Measurements from ENCODE around the gene KRTAP3-1. TPM values are rescaled to one million over a fixed set of nuclear protein-coding genes. Genes with fewer than 3 reads are reported as not detected.

Gene KRTAP3-1
- total and polyA plus RNA-seq, 10 of the 15 experiments (the other 5 are each of a cell fraction or from before 2014, with no cell fraction given) = not detected

GRCh38 chr17:41009301-41009760 lies 403 bp upstream of the KRTAP3-1 start:
- Histone ChIP-seq H3K79me2 (ENCODE audit: control insufficient read depth, insufficient read depth, low read length) (no peaks in the 10 kb centered on the region), H3K9me3 (replicated peaks; ENCODE audit: control insufficient read depth, insufficient read depth, low read length) (no peaks in the 10 kb centered on the region), H2AFZ (ENCODE audit: control insufficient read depth, low read depth, low read length) (no peak overlapping the region), H3K36me3 (ENCODE audit: control insufficient read depth in 2 of 2, insufficient read depth in 2 of 2, low read length in 1 of 2) (no peaks in the 10 kb centered on the region), H4K20me1 (ENCODE audit: control insufficient read depth, insufficient read depth) (no peaks in the 10 kb centered on the region), H3K27me3 (replicated peaks in 1 of 2; ENCODE audit: control insufficient read depth in 2 of 2, insufficient read depth in 2 of 2, low read length in 1 of 2) (peaks cover 0 to 3% of the 10 kb centered on the region in 2 experiments; a peak in 2 of 4 replicates), H3K4me3 (no peak overlapping the region), H3K9ac (ENCODE audit: control insufficient read depth, insufficient read depth, low read length) (no peak overlapping the region), H3K4me1 (ENCODE audit: control insufficient read depth, insufficient read depth, low read length) (no peaks in the 10 kb centered on the region), H3K27ac (ENCODE audit: control insufficient read depth, insufficient read depth) (no peak overlapping the region), H3K4me2 (ENCODE audit: control insufficient read depth, insufficient read depth) (no peak overlapping the region)
- WGBS (ENCODE audit: insufficient coverage, insufficient replicate concordance, low lambda C conversion rate, missing lambda C conversion rate) = 4% methylated on average over 4 of the region's 4 CpGs
- SMC1A ChIA-PET (ENCODE audit: uncharacterized antibody, unreplicated experiment) = no interaction called here
- no peak for DNase-seq (ENCODE audit: low read depth, low spot score)
- BruUV-seq (replicated peaks) = no TSS peak
- intact Hi-C loops (cut with micrococcal nuclease; ENCODE audit: unreplicated experiment) = no loop called here
- RAD21 ChIA-PET (ENCODE audit: unreplicated experiment) = no interaction called here
- POLR2A ChIA-PET = no interaction called here
- FAIRE-seq = no peak
- no peak for ATAC-seq
- CTCF ChIA-PET = interaction anchor here (0.8 kb wide), 1 partner anchor 45 kb away, joined by 3 read pairs; no protein-coding TSS in a partner anchor
- in situ Hi-C loops (cut with MboI) = no loop called here
- TF ChIP-seq MLLT1 (IDR thresholded peaks at IDR 0.05) (no peak), HDAC2 (IDR thresholded peaks at IDR 0.05) (no peak), SMARCA5 (IDR thresholded peaks at IDR 0.05) (no peak), TCF7 (IDR thresholded peaks at IDR 0.05; ENCODE audit: borderline replicate concordance) (no peak), KAT2A (conservative IDR thresholded peaks at IDR 0.05; ENCODE audit: control insufficient read depth, low read depth, low read length) (no peak), PAX8 (IDR thresholded peaks at IDR 0.05) (no peak), MYC (IDR thresholded peaks at IDR 0.05; ENCODE audit: insufficient read depth, insufficient read length, insufficient replicate concordance, low read length, severe bottlenecking) (no peak)
- TF ChIP-seq, protein P1, sequence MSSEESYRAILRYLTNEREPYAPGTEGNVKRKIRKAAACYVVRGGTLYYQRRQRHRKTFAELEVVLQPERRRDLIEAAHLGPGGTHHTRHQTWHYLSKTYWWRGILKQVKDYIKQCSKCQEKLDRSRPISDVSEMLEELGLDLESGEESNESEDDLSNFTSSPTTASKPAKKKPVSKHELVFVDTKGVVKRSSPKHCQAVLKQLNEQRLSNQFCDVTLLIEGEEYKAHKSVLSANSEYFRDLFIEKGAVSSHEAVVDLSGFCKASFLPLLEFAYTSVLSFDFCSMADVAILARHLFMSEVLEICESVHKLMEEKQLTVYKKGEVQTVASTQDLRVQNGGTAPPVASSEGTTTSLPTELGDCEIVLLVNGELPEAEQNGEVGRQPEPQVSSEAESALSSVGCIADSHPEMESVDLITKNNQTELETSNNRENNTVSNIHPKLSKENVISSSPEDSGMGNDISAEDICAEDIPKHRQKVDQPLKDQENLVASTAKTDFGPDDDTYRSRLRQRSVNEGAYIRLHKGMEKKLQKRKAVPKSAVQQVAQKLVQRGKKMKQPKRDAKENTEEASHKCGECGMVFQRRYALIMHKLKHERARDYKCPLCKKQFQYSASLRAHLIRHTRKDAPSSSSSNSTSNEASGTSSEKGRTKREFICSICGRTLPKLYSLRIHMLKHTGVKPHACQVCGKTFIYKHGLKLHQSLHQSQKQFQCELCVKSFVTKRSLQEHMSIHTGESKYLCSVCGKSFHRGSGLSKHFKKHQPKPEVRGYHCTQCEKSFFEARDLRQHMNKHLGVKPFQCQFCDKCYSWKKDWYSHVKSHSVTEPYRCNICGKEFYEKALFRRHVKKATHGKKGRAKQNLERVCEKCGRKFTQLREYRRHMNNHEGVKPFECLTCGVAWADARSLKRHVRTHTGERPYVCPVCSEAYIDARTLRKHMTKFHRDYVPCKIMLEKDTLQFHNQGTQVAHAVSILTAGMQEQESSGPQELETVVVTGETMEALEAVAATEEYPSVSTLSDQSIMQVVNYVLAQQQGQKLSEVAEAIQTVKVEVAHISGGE (CRISPR knock-in tag; IDR thresholded peaks at IDR 0.05) = no peak
- TF ChIP-seq, protein P2, sequence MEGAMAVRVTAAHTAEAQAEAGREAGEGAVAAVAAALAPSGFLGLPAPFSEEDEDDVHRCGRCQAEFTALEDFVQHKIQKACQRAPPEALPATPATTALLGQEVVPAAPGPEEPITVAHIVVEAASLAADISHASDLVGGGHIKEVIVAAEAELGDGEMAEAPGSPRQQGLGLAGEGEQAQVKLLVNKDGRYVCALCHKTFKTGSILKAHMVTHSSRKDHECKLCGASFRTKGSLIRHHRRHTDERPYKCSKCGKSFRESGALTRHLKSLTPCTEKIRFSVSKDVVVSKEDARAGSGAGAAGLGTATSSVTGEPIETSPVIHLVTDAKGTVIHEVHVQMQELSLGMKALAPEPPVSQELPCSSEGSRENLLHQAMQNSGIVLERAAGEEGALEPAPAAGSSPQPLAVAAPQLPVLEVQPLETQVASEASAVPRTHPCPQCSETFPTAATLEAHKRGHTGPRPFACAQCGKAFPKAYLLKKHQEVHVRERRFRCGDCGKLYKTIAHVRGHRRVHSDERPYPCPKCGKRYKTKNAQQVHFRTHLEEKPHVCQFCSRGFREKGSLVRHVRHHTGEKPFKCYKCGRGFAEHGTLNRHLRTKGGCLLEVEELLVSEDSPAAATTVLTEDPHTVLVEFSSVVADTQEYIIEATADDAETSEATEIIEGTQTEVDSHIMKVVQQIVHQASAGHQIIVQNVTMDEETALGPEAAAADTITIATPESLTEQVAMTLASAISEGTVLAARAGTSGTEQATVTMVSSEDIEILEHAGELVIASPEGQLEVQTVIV (IDR thresholded peaks at IDR 0.05; ENCODE audit: borderline replicate concordance, partially characterized antibody) = no peak
- TF ChIP-seq, protein P3, sequence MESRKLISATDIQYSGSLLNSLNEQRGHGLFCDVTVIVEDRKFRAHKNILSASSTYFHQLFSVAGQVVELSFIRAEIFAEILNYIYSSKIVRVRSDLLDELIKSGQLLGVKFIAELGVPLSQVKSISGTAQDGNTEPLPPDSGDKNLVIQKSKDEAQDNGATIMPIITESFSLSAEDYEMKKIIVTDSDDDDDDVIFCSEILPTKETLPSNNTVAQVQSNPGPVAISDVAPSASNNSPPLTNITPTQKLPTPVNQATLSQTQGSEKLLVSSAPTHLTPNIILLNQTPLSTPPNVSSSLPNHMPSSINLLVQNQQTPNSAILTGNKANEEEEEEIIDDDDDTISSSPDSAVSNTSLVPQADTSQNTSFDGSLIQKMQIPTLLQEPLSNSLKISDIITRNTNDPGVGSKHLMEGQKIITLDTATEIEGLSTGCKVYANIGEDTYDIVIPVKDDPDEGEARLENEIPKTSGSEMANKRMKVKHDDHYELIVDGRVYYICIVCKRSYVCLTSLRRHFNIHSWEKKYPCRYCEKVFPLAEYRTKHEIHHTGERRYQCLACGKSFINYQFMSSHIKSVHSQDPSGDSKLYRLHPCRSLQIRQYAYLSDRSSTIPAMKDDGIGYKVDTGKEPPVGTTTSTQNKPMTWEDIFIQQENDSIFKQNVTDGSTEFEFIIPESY (IDR thresholded peaks at IDR 0.05) = no peak

Measured in GM12878 (cell line).